ENCODE measurements around the gene PATE2.

The PATE2 gene

DNA sequence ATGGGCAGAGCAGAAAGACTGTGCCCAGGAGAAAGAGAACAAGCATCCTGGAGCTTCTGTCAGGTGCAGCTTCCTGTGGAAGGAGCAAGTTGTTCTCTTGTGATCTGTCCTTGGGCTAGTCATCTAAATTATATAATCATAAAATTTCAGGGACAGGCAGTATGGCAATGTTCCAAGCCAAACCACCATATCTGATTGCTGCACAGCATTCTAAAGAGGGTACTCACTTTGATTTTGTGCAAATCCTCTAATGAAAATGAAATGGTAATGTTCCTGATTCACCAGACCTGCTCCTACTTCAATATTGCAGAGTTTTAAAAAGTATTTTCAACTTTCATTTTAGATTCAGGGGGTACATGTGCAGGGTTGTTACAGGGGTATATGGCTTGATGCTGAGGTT, at the start of gene PATE2:
Gene PATE2 (minus strand): TSS at position 101 of the 400 bp plus-strand sequence. CDS start 55 bp downstream, at position 46.
- DNase-seq (ENCODE audit: low spot score), result no peak

DNA sequence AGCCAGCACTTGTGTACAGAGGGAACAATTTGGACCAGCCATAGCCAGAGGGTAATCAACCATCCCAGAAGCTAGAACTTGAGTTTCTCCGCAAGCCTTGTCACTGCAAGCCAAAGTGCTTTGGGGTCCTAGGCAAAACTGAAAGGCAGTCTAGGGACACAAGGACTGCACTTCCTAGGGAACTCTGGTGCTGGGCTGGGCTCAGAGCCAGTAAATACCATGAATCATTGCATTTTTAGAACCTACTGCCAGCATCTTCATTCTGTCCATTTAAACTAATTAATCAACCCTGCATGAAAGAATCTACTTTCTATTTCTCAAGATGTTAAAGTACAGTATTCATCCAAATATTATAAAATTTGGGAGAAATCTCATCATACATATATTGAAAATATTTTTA, 29.3 kb upstream of the PATE2 start:
- no peak for DNase-seq (ENCODE audit: low spot score)

DNA sequence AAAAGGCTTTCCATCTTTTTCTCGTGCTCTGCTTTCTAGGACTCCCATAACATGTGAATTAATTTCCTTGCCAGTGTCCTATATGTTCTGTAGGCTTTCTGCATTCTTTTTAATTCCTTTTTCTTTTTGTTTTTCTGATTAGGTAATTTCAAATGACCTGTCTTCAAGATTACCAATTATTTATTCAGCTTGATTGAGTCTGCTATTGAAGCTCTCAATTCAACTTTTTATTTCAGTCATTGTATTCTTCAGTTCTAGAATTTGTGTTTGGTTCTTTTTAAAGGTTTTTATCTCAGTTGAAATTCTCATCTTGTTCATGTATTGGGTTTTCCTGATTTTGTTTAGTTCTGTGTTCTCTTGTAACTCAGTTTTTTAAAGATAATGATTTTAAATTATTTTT, 23.8 kb upstream of the PATE2 start:
- no peak for DNase-seq (ENCODE audit: low spot score)

DNA sequence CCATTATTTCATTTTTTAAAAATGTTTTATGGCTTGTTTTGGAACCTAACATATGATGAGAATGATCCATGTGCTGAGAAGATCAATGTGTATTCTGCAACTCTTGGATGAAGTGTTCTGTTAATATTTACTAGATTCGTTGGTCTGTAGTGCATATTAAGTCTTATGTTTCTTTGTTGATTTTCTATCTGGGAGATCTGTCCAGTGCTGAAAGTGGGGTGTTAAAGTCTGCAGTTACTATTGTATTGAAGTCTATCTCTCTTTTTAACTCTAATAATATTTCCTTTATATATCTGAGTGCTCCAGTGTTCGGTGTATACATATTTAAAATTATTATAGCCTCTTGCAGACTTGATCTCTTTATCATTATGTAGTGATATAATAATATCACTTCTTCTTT, 21.2 kb upstream of the PATE2 start:
- no peak for DNase-seq (ENCODE audit: low spot score)

DNA sequence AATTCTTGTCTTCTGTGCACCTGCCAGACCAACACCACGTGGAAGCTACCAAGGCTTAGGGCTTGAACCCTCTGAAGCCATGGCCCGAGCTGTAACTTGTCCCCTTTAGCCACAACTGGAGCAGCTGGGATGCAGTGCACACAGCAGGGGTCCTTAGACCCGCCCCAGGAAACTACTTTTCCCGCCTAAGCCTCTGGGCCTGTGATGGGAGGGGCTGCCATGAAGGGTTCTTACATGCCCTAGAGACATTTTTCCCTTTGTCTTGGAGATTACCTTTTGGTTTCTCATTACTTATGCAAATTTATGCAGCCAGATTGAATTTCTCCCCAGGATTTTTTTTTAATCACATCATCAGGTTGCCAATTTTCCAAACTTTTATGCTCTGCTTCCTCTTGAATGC, 19.0 kb upstream of the PATE2 start:
- no peak for DNase-seq (ENCODE audit: low spot score)

DNA sequence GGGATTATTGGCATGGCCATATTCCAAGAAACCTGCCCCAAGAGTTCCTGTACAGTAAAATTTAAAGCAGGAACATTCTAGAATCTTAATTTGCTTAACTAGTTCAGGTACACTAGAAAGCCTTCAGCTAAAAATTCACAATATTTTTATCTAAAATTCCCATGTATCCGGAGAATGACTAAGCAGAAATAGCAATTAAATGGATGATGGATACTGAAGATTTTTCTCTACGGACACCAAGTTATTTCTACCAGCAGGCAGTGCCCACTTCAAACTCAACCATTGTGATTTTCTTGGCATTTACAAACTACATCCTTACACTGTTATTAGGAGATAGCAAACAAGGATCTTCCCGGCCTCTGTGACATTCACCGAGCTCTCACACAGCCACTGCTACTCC, 12.2 kb upstream of the PATE2 start:
- DNase-seq (ENCODE audit: low spot score), result no peak

DNA sequence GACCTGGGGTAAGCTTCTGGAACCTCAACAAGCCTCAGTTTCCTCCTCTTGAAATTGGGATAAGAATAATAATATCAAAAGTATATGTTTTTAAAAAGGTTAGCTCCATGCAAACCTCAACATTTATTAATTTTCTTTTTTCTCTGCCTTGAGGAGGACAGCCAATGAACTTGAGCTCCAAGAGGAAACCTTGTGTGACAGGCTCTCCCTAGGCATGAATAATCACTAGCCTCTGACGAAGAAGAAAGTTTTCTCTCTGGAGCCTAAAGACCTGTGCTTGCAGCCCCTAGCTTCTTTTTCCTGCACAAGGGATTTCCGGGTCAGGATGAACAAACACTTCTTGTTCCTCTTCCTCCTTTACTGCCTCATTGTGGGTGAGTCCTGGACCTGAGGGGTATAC, 9.2 kb upstream of the PATE2 start, which contains the start of gene PATE3:
Gene PATE3 (plus strand): TSS at position 301 of the 400 bp plus-strand sequence. CDS start 25 bp downstream, at position 326.
- peak; percentile 1 for DNase-seq (ENCODE audit: low spot score)

DNA sequence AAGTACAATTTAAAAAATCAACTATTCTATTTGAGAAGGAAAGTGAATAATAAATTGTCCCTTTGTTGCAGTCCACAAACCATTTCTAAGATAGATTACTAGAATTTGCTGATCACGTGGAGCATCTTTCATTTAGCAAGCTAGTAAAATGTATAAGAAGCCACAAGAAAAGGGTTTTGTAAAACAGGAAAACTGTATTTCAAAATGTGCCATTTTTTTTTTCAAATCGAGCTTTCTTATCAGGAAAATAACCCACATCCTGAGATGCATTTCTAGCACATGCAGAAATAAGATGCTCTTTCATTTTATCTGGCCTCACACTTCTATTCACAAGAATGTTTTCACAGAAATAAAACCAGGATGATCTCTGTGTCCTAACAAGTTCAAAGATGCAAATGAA, 6.0 kb upstream of the PATE2 start:
- no peak for DNase-seq (ENCODE audit: low spot score)

DNA sequence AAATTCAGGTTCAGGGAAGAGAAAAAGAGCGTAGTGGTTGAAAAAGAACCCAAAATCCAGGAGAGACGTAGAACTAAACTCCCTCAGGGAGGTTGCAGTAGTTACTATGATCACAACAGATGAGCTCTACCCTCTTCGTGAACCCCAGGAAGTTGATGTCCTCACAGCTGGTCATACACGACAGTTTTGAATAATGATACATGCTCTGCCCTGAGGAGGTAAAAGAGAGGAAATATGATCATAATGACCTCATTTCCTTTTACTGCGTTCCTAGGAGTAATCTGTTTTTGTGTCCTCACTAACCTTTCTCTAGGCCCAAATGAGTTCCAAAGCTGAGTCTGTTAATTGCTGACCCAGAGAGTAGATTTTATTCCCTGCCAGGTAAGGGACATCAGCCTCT, 1.3 kb downstream of the PATE2 start:
- DNase-seq (ENCODE audit: low spot score), result peak; percentile 89

DNA sequence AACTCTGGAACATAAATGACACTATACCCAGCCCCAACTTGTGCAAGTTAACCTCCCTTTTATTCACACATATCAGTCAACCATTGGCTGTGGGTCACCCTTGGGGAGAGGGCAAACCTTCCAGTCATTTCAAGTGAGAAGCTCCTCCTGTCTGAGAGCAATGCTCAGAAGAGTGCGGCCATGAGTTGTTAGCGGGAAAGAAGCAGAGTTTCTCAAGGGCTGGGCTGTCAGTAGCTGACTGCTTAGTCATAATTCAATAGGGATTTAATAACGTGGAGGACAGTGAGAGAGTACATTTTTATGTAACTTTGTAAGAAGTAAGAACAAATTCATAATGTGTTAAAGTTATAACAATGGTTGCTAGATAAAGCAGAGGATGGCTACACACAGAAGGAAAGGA, 5.1 kb downstream of the PATE2 start:
- DNase-seq (ENCODE audit: low spot score), result no peak

DNA sequence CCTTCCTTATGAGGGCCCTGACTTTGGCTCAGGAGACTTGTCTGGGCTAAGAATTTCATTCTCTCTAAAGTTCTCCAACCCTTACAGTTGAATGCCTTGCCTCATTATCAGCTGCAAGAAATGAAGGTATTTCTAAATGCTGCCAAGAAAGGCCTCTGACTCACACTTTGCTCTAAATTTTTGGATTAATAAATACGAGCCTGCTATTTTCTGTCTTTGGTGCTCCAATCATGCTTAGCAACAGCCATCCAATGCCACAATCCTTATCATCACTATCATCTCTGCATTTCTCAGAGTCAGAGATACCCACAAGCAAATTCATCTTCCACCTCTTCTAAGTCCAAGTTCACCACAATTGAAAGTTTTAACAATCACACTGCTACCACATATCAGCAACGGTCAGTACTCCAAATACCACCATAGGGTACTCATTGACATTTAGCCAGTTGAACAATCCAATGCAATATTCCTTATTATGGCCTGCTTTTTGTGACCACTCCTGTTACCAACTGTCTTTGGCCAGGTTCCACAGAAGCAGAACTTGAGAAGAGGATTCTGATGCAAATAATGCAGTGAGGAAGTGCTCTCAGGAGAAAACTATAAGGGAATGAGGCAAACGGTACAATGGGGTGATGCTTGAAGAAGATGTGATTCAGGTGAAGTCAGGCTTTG, 5.7 kb downstream of the PATE2 start:
- no peak for DNase-seq (ENCODE audit: low spot score)

DNA sequence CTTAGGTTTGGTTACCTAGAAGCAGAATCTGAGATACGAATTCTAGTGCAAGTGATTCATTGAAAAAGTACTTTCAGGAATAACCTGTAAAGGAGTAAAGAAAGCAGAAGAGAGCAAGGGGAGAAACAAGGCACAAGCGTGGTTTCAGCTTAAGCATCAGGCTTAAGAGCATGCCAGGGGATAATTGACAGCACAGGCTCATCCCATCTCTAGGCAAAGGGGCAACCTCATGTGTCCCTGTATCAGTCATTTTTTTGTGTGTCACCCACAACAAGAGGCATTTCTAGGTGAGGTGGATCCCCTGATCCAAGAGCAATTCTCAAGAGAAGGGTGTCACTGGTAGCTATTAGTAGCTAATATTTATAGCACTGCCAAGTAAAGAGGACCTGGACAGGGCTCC, 8.0 kb downstream of the PATE2 start:
- DNase-seq (ENCODE audit: low spot score), result no peak

DNA sequence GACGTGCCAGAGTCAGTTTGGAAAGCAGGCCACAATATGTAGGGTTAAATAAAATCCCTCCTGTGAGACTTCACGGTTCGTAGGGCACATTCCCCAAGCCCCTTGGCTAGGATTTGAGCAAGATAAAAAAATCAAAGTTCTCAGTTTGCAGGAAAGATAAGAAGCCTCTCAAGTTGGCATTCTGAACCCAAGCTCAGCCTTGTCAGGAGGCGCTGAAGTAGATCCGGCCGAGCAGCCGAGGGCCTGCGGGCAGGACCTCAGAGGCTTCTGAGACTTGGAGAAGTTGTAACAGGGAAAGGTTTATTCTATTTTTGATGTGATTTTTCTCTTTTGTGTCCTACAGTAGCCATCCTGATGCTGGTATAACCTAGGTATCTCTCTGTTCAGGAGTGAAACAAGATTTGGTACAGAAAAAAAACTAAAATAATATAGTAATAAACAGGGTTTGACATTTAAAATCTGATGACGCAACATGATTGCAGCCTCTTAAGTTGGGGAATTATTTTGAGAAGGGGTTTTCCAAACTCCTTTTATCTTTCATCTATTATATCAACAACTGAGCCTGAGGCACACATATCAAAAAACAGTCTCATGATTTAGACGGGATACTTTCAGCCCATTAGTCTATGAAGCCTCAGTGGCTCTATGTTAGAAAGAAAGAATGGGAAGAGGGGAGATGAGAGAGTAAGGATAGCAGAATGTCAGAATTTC, 10.1 kb downstream of the PATE2 start:
- no peak for DNase-seq (ENCODE audit: low spot score)

DNA sequence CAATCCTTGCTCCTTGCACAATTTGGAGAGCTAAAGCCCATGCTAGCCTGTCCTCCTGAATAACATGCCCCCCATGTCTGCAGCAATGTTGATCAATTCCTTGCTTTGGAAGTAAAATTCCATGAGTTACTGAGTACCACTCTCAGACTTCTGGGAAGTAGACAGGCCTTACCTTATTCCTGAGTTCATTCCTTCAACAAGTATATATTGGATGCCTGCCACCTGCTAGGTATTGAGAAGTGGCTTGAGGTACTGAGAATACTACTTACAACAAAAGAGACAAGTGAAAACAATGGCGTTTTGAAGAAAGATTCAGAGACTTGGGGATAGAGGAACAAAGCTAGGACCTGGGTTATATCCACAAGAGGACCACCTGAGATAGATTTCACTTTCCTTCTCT, 12.4 kb downstream of the PATE2 start:
- DNase-seq (ENCODE audit: low spot score), result no peak

DNA sequence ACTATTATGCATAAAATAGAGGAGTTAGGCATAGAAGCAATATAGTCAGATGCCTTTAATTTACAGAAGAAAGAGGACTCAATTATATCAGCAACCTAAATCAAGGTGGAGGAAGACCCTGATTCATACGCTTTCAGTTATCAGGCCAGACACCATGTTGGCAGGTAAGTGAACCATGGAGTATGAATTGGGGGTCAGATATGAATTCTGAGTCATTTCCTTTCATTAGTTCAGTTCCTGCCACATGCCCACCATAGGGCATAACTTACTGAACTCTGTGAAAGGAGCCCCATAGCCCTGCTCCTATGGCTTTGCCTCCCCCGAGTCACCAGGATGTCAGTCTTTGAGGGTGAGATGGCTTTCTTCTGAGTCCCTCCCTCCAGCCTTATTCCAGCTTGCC, 15.1 kb downstream of the PATE2 start:
- DNase-seq (ENCODE audit: low spot score), result no peak

DNA sequence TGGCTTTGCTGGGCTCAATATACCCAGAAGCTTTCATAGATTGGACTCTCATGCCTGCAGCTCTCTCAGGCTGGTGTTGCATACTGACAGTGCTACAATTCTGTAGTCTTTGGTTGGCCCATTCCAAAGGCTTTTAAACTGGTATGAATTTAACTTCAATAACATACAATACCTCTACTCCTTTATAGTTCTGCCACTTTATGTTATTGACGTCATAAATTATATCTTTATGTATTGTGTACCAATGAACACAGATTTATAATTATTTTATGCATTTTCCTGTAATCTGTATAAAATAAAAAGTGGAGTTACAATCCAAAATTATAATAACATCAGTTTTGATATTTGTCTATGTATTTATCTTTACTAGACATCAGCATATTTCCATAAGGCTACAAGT, 16.2 kb downstream of the PATE2 start:
- DNase-seq (ENCODE audit: low spot score), result no peak

DNA sequence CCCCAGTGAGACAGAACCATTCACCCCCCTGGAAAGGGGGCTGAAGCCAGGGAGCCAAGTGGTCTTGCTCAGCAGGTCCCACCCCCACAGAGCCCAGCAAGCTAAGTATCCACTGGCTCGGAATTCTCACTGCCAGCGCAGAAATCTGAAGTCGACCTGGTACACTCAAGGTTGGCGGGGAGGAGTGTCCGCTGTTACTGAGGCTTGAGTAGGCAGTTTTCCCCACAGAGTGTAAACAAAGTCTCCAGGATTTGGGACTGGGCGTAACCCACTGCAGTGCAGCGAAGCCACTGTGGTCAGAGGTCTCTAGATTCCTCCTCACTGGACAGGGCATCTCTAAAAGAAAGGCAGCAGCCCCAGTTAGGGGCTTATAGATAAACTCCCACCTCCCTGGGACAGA, 22.6 kb downstream of the PATE2 start:
- DNase-seq (ENCODE audit: low spot score), result no peak

DNA sequence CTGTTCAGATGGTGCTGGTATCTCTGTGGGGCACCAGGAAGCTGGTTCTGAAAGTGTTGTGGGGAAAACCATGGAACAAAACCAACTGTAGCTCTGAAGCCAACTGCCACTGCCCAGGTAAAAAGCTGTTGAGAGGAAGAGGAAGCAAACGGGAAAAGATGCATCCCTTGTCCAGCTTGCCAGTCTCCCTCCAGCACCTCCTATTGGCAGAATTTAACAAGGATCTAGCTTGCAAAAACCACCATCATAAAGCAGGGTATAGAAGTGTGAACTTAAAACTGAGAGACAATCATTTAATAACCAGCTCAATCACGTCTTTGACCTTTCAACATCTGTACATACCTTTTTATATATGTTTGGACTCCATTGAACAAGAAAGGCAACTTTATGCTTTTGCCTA, 28.0 kb downstream of the PATE2 start:
- DNase-seq (ENCODE audit: low spot score), result no peak

DNA sequence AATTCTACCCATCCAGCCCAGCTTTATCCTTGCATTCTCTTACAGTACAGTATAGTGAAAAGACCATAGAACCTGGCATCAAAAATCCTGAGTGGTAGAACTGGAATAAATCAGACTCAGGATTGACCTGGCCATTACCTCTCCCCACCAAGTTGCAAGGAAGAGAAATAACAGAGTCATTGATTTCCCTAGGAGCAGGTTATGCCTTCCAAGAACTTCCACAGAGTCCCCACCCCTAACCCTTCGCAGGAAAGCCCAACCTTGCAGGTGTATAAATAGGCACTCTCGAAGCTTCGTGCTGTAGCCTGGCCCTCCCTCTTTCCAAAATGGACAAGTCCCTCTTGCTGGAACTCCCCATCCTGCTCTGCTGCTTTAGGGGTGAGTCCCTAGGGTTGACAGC, 32.6 kb downstream of the PATE2 start, which contains the start of gene PATE1:
Gene PATE1 (plus strand): TSS at position 301 of the 400 bp plus-strand sequence. CDS start 26 bp downstream, at position 327.
- DNase-seq (ENCODE audit: low spot score), result no peak

DNA sequence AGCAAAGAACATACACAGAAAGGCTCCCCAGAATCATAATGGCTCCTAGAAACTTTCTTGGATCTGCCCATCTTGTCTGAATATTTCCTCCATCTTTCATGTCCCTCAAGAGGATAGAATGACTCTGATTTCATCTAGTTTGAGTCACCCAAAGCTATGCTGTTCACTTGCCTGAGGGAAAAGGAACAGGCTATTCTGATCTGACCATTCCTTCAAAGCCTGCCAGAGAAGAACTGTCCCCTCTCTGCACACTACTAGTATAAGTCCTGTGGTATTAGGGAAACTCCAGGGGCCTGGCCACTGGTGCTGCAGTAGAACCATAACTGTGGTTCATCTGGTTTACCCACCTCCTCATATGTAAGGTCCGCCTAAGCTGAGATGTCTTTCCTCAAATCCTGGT, 34.9 kb downstream of the PATE2 start:
- DNase-seq (ENCODE audit: low spot score), result no peak

DNA sequence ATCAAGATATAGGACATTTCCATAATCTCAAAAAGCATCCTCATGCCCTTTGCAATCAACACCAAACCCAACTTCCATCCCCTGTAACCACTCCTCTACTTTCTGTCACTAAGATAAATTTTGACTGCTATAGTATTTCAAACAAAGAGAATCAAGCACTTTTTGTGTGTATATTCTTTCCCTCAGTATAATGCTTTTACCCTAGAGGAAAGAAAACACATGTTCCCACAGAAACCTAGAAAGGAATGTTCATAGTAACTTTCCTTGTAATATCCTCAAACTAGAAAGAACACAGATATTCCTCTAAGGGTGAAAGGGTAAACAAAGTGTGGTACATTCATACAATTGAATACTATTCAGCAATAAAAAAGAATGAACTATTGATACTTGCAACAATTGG, 38.0 kb downstream of the PATE2 start:
- DNase-seq (ENCODE audit: low spot score), result no peak

DNA sequence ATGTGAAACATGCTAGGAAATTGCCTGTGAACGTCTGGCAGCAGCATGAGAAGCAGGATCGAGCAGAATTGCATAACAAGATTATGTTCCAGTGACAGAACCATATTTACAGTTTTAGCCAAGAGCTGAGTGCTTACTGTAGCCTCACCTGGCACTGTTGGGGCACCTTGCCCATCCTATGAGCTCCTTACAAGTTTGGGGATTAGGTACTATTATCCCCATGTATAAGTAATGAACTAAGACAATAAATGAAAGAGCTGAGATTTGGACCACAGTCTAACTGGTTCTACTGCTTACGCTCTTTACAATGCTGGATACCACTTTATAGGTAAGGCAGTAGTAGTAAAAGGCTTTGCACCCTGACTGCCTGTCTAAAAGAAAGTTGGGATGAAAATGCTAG, 49.7 kb downstream of the PATE2 start:
- DNase-seq (ENCODE audit: low spot score), result no peak

All from kidney capillary endothelial cell (primary cell).